IMR-90 (cell line): ENCODE results near the gene CDH23. TPM values are rescaled to one million over a fixed set of nuclear protein-coding genes. Genes with fewer than 3 reads are reported as not detected.

Source experiments
- ATAC-seq: fragments of 200-7000 bp; cut with Tn5 transposase; 2 replicates; pipeline ENCODE4 v1.9.1; 2020; ENCODE audit warnings: low read depth, mild to moderate bottlenecking, moderate library complexity
- BruUV-seq: library from RNA; stranded (reverse); fragments of 400-500 nt; replicated peaks from 2 replicates; lab custom pipeline; 2021; lab: Mats Ljungman, UMichigan
- CTCF ChIA-PET: fragments of 300-600 bp; formaldehyde crosslinking; extraction: SDS; loops from one replicate; lab custom pipeline; 2021; ENCODE audit warnings: antibody characterized with exemption; lab: Yijun Ruan, JAX
- POLR2A ChIA-PET: fragments of 300-600 bp; sonication (Branson Sonifier 250); formaldehyde crosslinking; loops from one replicate; lab custom pipeline; 2022; ENCODE audit warnings: antibody characterized with exemption; ENCODE audit not compliant: unreplicated experiment; lab: Charles Lee
- DNase-seq: peaks from one replicate; pipeline ENCODE4 v3.0.0; 2013
- H2AFZ ChIP-seq: replicated peaks from 2 replicates; pipeline ENCODE3; 2013; ENCODE audit warnings: low read length, mild to moderate bottlenecking; ENCODE audit not compliant: poor library complexity
- H2AK5ac ChIP-seq: 2 replicates; pipeline ENCODE4 v1.6.1; 2013; ENCODE audit warnings: low read depth, low read length, inconsistent platforms
- H2AK9ac ChIP-seq: replicated peaks from 2 replicates; pipeline ENCODE3; 2013; ENCODE audit warnings: mild to moderate bottlenecking, low read depth, low read length, moderate library complexity; ENCODE audit not compliant: poor library complexity
- H2BK120ac ChIP-seq: 2 replicates; pipeline ENCODE4 v1.6.1; 2013; ENCODE audit warnings: low read depth, low read length, inconsistent platforms
- H2BK15ac ChIP-seq: 3 replicates; pipeline ENCODE4 v1.6.1; 2013; ENCODE audit warnings: low read depth, low read length, inconsistent platforms
- H2BK20ac ChIP-seq: 2 replicates; pipeline ENCODE4 v1.6.1; 2013; ENCODE audit warnings: low read depth, mild to moderate bottlenecking, inconsistent platforms, low read length, moderate library complexity
- H2BK5ac ChIP-seq: 2 replicates; pipeline ENCODE4 v1.6.1; 2013; ENCODE audit warnings: mild to moderate bottlenecking, low read depth, low read length, inconsistent platforms; ENCODE audit not compliant: poor library complexity, severe bottlenecking
- H3K14ac ChIP-seq: replicated peaks from 2 replicates; pipeline ENCODE4 v1.6.1; 2013; ENCODE audit warnings: low read depth, low read length, inconsistent platforms
- H3K18ac ChIP-seq: 2 replicates; pipeline ENCODE4 v1.6.1; 2013; ENCODE audit warnings: low read depth, low read length, control low read depth
- H3K23ac ChIP-seq: 2 replicates; pipeline ENCODE4 v1.6.1; 2013; ENCODE audit warnings: low read depth, low read length, inconsistent platforms
- H3K27ac ChIP-seq: 2 replicates; pipeline ENCODE4 v1.5.1; 2013; ENCODE audit warnings: mild to moderate bottlenecking, control low read depth, low read length; ENCODE audit not compliant: insufficient read depth
- H3K27me3 ChIP-seq: 2 replicates; pipeline ENCODE4 v1.6.1; 2013; ENCODE audit warnings: low read length; ENCODE audit not compliant: control insufficient read depth, insufficient read depth
- H3K36me3 ChIP-seq: 2 replicates; pipeline ENCODE4 v1.6.1; 2013; ENCODE audit warnings: low read length, mixed read lengths; ENCODE audit not compliant: control insufficient read depth, insufficient read depth
- H3K4ac ChIP-seq: 2 replicates; pipeline ENCODE4 v1.6.1; 2013; ENCODE audit warnings: low read depth, low read length, inconsistent platforms
- H3K4me1 ChIP-seq: 2 replicates; pipeline ENCODE4 v1.6.1; 2013; ENCODE audit warnings: low read length, mixed read lengths; ENCODE audit not compliant: control insufficient read depth, insufficient read depth
- H3K4me2 ChIP-seq: 2 replicates; pipeline ENCODE4 v1.6.1; 2013; ENCODE audit warnings: low read depth, mild to moderate bottlenecking, control low read depth, low read length, moderate library complexity
- H3K4me3 ChIP-seq: 2 replicates; pipeline ENCODE4 v1.5.1; 2013; ENCODE audit warnings: low read depth, mild to moderate bottlenecking, control low read depth, low read length, moderate library complexity; ENCODE audit not compliant: insufficient read depth
- H3K56ac ChIP-seq: 2 replicates; pipeline ENCODE4 v1.6.1; 2013; ENCODE audit warnings: low read length, inconsistent platforms; ENCODE audit not compliant: insufficient read depth; ENCODE audit errors: extremely low read depth
- H3K79me1 ChIP-seq, 2 experiments: 2 replicates each; pipeline ENCODE4 v1.6.1; 2013; ENCODE audit warnings: low read length in 2 of 2, inconsistent platforms in 1 of 2, low read depth in 1 of 2
- H3K9ac ChIP-seq: 2 replicates; pipeline ENCODE4 v1.6.1; 2013; ENCODE audit warnings: low read depth, low read length, control low read depth
- H3K9me1 ChIP-seq: 2 replicates; pipeline ENCODE4 v1.6.1; 2013; ENCODE audit warnings: low read length, inconsistent platforms; ENCODE audit not compliant: insufficient read depth
- H3K9me3 ChIP-seq: 2 replicates; pipeline ENCODE4 v1.6.1; 2013; ENCODE audit warnings: low read length; ENCODE audit not compliant: control insufficient read depth, insufficient read depth
- H4K20me1 ChIP-seq: 2 replicates; pipeline ENCODE4 v1.6.1; 2013; ENCODE audit warnings: low read length, inconsistent platforms; ENCODE audit not compliant: insufficient read depth
- H4K5ac ChIP-seq: 2 replicates; pipeline ENCODE4 v1.6.1; 2013; ENCODE audit warnings: mild to moderate bottlenecking, low read depth, low read length, control low read depth
- H4K8ac ChIP-seq, 2 experiments: 2 replicates each; pipeline ENCODE4 v1.6.1; 2013; ENCODE audit warnings: low read depth in 2 of 2, low read length in 2 of 2, control low read depth in 1 of 2, inconsistent platforms in 1 of 2
- H4K91ac ChIP-seq: 2 replicates; pipeline ENCODE4 v1.6.1; 2013; ENCODE audit warnings: low read depth, low read length, inconsistent platforms; ENCODE audit not compliant: insufficient read depth
- BHLHE40 ChIP-seq: fragments of 150-350 bp; IDR thresholded peaks from 2 replicates; pipeline ENCODE4 v1.6.1; 2016; ENCODE audit warnings: mild to moderate bottlenecking, low read depth, low read length
- WGBS, 2 experiments: methylation state at CpG; one replicate each; pipeline versions ENCODE4 v1.1.5 to v1.1.7; 2013; ENCODE audit warnings: missing lambda C conversion rate in 2 of 2; ENCODE audit not compliant: insufficient read length in 1 of 2; ENCODE audit errors: extremely low coverage in 2 of 2; 5-methylcytosine and 5-hydroxymethylcytosine counted together
- dilution Hi-C: fragments of 300-500 bp; cut with HindIII; formaldehyde crosslinking; loops from one replicate; pipeline ENCODE4 v1.14.3; 2018; ENCODE audit warnings: low sequenced_read_pairs; ENCODE audit not compliant: unreplicated experiment
- in situ Hi-C: fragments of 300-500 bp; cut with MboI; formaldehyde crosslinking; loops from 3 replicates; pipeline ENCODE4 v1.14.3; 2019; ENCODE audit warnings: low sequenced_read_pairs, inconsistent platforms, mixed read lengths
- intact Hi-C: fragments of 100-400 bp; cut with micrococcal nuclease; formaldehyde crosslinking; loops from 2 replicates; pipeline ENCODE4 v1.10.0; 2022
- polyA plus RNA-seq, 3 experiments: library from polyadenylated mRNA; depleted of rRNA; stranded (reverse); fragments of >200 nt; gene quantifications; 2 replicates each; pipeline ENCODE4 v1.2.3, GENCODE V29; 2012; ENCODE audit warnings: low replicate concordance in 1 of 3
- total RNA-seq: library from RNA; depleted of rRNA; stranded (reverse); fragments of >200 nt; gene quantifications from 2 replicates; pipeline ENCODE4 v1.2.3, GENCODE V29; 2012

CDH23 gene
- total and polyA plus RNA-seq, 2 of the 4 experiments (the other 2 are of a cell fraction): under 0.01 to 0.03 TPM

DNA sequence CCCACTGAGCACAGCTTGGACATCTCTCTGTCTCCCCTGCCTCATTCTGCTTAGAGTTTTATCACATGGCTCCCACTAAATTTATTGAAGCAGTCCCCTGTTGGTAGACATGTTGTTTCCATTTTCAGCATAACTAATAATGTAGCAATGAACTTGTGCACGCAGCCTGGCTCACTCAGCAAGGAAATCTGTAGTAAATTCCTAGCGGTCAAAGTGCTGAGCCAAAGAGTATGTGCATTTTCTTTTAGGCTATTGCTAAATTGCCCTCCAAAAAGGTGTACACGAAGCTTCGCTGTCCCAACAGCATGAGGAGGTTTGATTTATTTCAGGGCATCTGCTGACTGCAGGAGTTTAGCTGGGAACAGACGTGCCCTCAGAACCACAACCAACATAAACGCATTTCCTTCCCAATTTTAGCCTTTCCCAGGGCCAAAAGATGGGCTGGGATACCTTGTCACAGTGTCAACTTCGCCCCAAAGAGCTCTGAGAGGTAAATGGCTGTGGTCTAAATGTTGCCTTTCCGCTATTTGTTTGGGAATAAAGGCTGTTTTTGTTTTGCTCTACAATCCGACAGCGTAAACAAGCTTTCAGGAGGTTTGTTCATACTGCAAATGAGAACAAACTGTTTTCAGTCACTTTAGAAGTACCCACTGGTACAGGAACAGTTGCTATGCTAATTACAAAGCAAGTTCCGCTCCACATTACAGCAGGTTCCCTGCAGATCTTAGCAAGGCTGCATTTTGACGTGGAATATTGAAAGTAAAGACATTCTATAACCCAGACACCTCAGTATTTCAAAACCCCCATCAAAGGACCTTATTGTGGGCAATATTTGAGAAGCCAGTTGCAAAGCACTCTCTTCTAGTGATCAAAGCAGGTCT, 359.8 kb downstream of the CDH23 start (continued):
- TF ChIP-seq BHLHE40: no peak

DNA sequence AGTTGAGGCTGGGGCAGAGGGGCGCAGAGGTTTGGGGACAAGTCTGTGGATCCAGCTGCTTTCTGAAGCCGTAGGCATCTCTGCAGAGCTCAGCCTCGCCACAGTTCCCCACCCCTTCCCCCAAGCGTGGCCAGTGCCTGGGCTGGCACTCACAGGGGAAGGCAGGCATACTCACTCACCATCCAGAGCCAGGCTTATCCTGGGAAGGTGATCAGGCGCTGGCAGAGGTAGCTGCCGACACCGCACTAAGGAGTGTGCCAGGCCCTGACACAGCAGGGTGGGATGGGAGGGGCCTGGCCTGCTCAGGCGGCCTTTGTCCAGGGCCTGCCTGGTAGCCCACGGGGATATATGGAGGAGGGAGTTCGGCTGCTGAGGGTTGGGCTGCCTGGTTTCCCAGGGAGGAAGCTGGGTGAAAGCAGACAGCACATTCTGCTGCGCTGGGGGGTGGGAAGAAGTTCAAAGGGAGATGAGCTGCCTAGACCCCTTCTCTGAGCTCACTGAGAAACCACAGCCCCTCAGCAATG, 360.7 kb downstream of the CDH23 start:
- Histone ChIP-seq H2AK5ac (no peak overlapping the region), H3K4ac (peak overlapping the region; percentile 5; the same call in 1 of the 2 replicates), H3K18ac (no peak overlapping the region; the same call in 1 of the 2 replicates), H4K8ac (no peak overlapping the region), H2BK120ac (peak overlapping the region; percentile 12; the same call in 1 of the 2 replicates), H3K4me2 (no peak overlapping the region), H3K36me3 (peaks cover 10% of the 10 kb centered on the region; the same call in 1 of the 2 replicates), H3K56ac (no peak overlapping the region), H3K23ac (no peak overlapping the region), H2BK15ac (no peak overlapping the region), H3K4me1 (peaks cover 10% of the 10 kb centered on the region; the same call in 1 of the 2 replicates), H2BK5ac (no peak overlapping the region), H3K27me3 (peaks cover 3% of the 10 kb centered on the region), H4K91ac (no peak overlapping the region), H3K9me1 (peaks cover 15% of the 10 kb centered on the region), H2BK20ac (no peak overlapping the region), H4K5ac (no peak overlapping the region), H3K14ac (no peak overlapping the region), H4K20me1 (no peaks in the 10 kb centered on the region), H3K9ac (no peak overlapping the region), H3K4me3 (no peak overlapping the region), H3K27ac (no peak overlapping the region), H3K79me1 (no peaks in the 10 kb centered on the region; a peak in 1 of 4 replicates), H2AFZ (peak overlapping the region; percentile 65), H2AK9ac (no peak overlapping the region), H3K9me3 (no peaks in the 10 kb centered on the region)
- no CpG with 5 or more reads among the region's 11 CpGs for WGBS, 2 experiments
- dilution Hi-C loops (no loop called here), intact Hi-C loops (no loop called here), in situ Hi-C loops (no loop called here)
- CTCF ChIA-PET: interaction anchor here (0.6 kb wide), 1 partner anchor 139 kb away, joined by 3 read pairs; no protein-coding TSS in a partner anchor
- ATAC-seq: no peak
- POLR2A ChIA-PET: interaction anchor here (1.3 kb wide), 1 partner anchor 9 kb away, joined by 3 read pairs; no protein-coding TSS in a partner anchor
- DNase-seq: no peak
- no peak for TF ChIP-seq BHLHE40
- no TSS peak for BruUV-seq
